Body of pancreas (tissue), 4 donors: ENCODE results near the gene SMTNL2. TPM values are rescaled to one million over a fixed set of nuclear protein-coding genes. Genes with fewer than 3 reads are reported as not detected.

Experiments used
- ATAC-seq: fragments of 150-250 bp; one replicate; pipeline ENCODE4 v1.9.1; 2016
- DNase-seq, 4 donors: peaks; one replicate each; pipeline ENCODE4 v3.0.0-alpha.2; 2019
- H3K27ac ChIP-seq, 4 donors: fragments of 200-600 bp; sonication (generic); 1 replicate in 3 of 4; 2 replicates in 1 of 4; pipeline versions ENCODE4 v1.5.1 to v1.6.1; 2016 to 2019; ENCODE audit warnings: mild to moderate bottlenecking in 1 of 4, mixed read lengths in 1 of 4, moderate library complexity in 1 of 4
- H3K27me3 ChIP-seq, 2 donors: fragments of 200-600 bp; sonication (generic); one replicate each; pipeline ENCODE4 v1.6.0; 2016; ENCODE audit warnings: mild to moderate bottlenecking in 1 of 2
- H3K36me3 ChIP-seq, 2 donors: fragments of 200-600 bp; sonication (generic); replicated peaks in 1 of 2; 2 replicates each; pipeline ENCODE4 v1.5.1; 2016; ENCODE audit warnings: low read depth in 2 of 2; ENCODE audit not compliant: insufficient read depth in 1 of 2
- H3K4me1 ChIP-seq: fragments of 200-600 bp; sonication (generic); one replicate; pipeline ENCODE4 v1.6.0; 2016
- H3K4me3 ChIP-seq, 2 donors: fragments of 200-600 bp; sonication (generic); 1 replicate in 1 of 2; 2 replicates in 1 of 2; pipeline ENCODE4 v1.5.1; 2016 to 2019
- H3K9me3 ChIP-seq, 3 donors: fragments of 200-600 bp; sonication (generic); 1 replicate in 2 of 3; 2 replicates in 1 of 3; pipeline ENCODE4 v1.5.1; 2016
- POLR2A ChIP-seq, 3 donors: fragments of 450-650 bp; IDR thresholded peaks; one replicate each; pipeline ENCODE4 v1.6.1; 2016; ENCODE audit warnings: antibody characterized with exemption in 3 of 3, mild to moderate bottlenecking in 2 of 3
- WGBS, 2 donors: methylation state at CpG; one replicate each; pipeline ENCODE4 v1.1.5; 2017; 5-methylcytosine and 5-hydroxymethylcytosine counted together
- intact Hi-C: fragments of 100-400 bp; cut with DNase I; formaldehyde crosslinking; loops from one replicate; pipeline ENCODE4 v1.15.1; 2023
- total RNA-seq, 2 donors: library from RNA; depleted of rRNA; stranded (reverse); fragments of >200 nt; gene quantifications; one replicate each; pipeline ENCODE4 v1.1.0, GENCODE V29; 2016
- TF ChIP-seq, protein P1 (sequence below), 7 experiments: fragments of 450-650 bp in 4 of 7; fragments of 200-600 bp in 3 of 7; sonication (generic) in 3 of 7; IDR thresholded peaks; one replicate each; pipeline ENCODE4 v1.5.1; 2016 to 2019; ENCODE audit warnings: antibody characterized with exemption in 7 of 7

SMTNL2 gene
- total RNA-seq, 2 donors from 2014 or later, result 0.33 to 0.78 TPM

DNA sequence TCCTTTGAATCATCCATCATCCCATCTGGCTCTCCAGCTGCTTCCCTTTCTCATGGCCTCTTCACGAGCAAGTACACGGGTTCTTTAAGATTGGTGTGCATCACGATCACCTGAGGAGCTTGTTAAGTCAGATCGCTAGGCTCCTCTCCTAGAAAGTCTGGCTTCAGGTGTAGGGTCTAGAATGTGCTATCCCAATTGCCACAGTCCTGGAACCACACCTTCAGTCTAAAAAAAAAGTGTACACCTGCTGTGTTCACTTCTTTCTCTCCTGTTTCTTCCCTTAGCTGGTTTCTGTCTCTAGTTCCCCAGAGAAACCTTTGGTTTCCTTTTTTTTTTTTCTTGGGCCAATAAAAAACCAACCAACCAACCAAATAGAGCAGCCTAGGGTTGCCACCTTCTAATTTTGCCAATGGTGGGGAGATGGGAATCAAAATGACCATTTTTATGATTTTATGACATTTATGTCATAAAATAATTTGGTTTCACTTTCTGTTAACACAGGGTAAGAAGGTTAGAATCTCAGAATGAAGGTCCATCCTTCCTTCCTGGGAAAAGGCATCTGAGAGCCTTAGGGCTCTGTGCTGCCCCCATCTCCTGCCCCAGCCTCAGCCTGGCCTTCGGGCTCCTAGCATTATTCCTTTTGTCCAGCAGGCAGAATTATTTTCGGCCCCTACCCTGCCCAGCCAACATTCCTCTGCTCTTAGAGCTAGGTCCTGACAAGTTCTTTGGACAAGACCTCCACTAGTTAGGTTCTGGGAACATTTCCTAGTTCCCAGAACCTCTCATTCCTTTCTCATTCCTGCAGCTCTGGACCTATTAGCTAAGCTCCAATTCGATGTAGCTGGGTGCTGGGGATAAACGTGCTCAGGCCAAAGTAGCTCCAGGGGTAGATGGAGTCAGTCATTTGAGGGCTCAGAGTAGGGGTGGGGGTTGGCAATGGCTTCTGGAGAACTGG, 22.0 kb upstream of the SMTNL2 start:
- peak overlapping the region in 2 of 4 donors; percentile 37 to 38 for H3K27ac ChIP-seq
- 61 to 68% methylated on average over 8 of the region's 8 CpGs for WGBS, 2 donors
- no peak for DNase-seq
- no peak for TF ChIP-seq POLR2A (IDR thresholded peaks at IDR 0.05)
- TF ChIP-seq, protein P1, sequence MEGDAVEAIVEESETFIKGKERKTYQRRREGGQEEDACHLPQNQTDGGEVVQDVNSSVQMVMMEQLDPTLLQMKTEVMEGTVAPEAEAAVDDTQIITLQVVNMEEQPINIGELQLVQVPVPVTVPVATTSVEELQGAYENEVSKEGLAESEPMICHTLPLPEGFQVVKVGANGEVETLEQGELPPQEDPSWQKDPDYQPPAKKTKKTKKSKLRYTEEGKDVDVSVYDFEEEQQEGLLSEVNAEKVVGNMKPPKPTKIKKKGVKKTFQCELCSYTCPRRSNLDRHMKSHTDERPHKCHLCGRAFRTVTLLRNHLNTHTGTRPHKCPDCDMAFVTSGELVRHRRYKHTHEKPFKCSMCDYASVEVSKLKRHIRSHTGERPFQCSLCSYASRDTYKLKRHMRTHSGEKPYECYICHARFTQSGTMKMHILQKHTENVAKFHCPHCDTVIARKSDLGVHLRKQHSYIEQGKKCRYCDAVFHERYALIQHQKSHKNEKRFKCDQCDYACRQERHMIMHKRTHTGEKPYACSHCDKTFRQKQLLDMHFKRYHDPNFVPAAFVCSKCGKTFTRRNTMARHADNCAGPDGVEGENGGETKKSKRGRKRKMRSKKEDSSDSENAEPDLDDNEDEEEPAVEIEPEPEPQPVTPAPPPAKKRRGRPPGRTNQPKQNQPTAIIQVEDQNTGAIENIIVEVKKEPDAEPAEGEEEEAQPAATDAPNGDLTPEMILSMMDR (IDR thresholded peaks at IDR 0.05), result no peak
- H3K36me3 ChIP-seq, result no peaks in the 10 kb centered on the region
- no peaks in the 10 kb centered on the region for H3K27me3 ChIP-seq
- H3K4me1 ChIP-seq, result peaks cover 46% of the 10 kb centered on the region
- no peak overlapping the region for H3K4me3 ChIP-seq
- intact Hi-C loops, result no loop called here
- H3K9me3 ChIP-seq, result no peaks in the 10 kb centered on the region
- ATAC-seq, result no peak

GRCh38 chr17:4565209-4566141, 18.9 kb upstream of the SMTNL2 start:
- Histone ChIP-seq H3K36me3 (no peaks in the 10 kb centered on the region), H3K4me1 (peaks cover 21% of the 10 kb centered on the region), H3K27me3 (no peaks in the 10 kb centered on the region), H3K27ac (peak overlapping the region in 1 of 4 donors; percentile 21), H3K9me3 (no peaks in the 10 kb centered on the region), H3K4me3 (no peak overlapping the region)
- WGBS, 2 donors, result 20 to 28% methylated on average over 16 of the region's 16 CpGs
- ATAC-seq (peak; percentile 87), DNase-seq (peak; percentile 71 to 83 (median 78))
- intact Hi-C loops, result no loop called here
- TF ChIP-seq POLR2A (IDR thresholded peaks at IDR 0.05), result no peak
- TF ChIP-seq, protein P1 (IDR thresholded peaks at IDR 0.05), result peak; percentile 73 to 84 (median 81)

DNA sequence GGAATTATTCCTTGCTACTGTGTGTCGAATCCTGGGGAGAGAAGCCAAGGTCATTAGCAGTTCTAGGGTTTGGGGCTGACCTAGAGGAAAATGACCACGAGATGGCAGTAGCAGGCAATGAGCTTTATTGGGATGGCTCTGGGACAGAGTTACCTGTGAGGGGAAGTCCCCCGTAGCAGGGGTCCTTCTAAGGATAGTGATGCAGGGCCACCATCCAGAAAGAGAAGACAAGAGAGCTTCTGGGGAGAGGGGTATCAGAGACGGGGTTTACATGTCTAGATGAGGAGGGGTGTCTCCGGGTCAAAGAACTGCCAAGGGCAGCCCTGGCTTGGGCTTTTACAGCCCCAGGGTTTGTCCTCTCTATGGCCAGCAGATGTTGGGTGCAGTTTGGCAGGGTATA, 17.5 kb upstream of the SMTNL2 start:
- Histone ChIP-seq H3K27ac (no peak overlapping the region), H3K9me3 (no peaks in the 10 kb centered on the region), H3K27me3 (no peaks in the 10 kb centered on the region), H3K4me3 (no peak overlapping the region), H3K36me3 (no peaks in the 10 kb centered on the region), H3K4me1 (peaks cover 14% of the 10 kb centered on the region)
- 20 to 24% methylated on average over 5 of the region's 5 CpGs for WGBS, 2 donors
- DNase-seq (peak; percentile 67 to 71 (median 70)), ATAC-seq (peak; percentile 79)
- intact Hi-C loops, result no loop called here
- TF ChIP-seq, protein P1 (IDR thresholded peaks at IDR 0.05), result peak; percentile 66 to 81 (median 72)
- TF ChIP-seq POLR2A (IDR thresholded peaks at IDR 0.05), result no peak

- no peak overlapping the region for H3K27ac ChIP-seq
- no peak for DNase-seq
- no peaks in the 10 kb centered on the region for H3K9me3 ChIP-seq
- no peak for ATAC-seq
- peaks cover 14% of the 10 kb centered on the region for H3K4me1 ChIP-seq
- TF ChIP-seq POLR2A (IDR thresholded peaks at IDR 0.05), result no peak
- TF ChIP-seq, protein P1 (IDR thresholded peaks at IDR 0.05), result no peak
- no peaks in the 10 kb centered on the region for H3K27me3 ChIP-seq
- intact Hi-C loops, result no loop called here
- WGBS, 2 donors, result 31 to 77% methylated on average over 1 of the region's 1 CpG
- H3K4me3 ChIP-seq, result no peak overlapping the region
- no peaks in the 10 kb centered on the region for H3K36me3 ChIP-seq
Observed at GRCh38 chr17:4569591-4569990, 14.7 kb upstream of the SMTNL2 start.
